K562 (cell line): ENCODE data around the gene BACE1. TPM values are rescaled to one million over a fixed set of nuclear protein-coding genes. Genes with fewer than 3 reads are reported as not detected.
A peak's percentile ranks its signal among the peaks of the same experiment; 100 is the strongest.

Experiments
- ATAC-seq: fragments of 200-7000 bp; cut with Tn5 transposase; 3 replicates; pipeline ENCODE4 v1.9.1; 2020; ENCODE audit warnings: moderate library complexity
- BruUV-seq: library from RNA; stranded (reverse); fragments of 400-500 nt; replicated peaks from 2 replicates; lab custom pipeline; 2021; lab: Mats Ljungman, UMichigan
- CTCF ChIA-PET: fragments of 300-600 bp; formaldehyde crosslinking; extraction: SDS; loops from one replicate; lab custom pipeline; 2021; ENCODE audit warnings: low intra/inter-chr PET ratio; lab: Yijun Ruan, JAX
- POLR2A ChIA-PET: fragments of 300-600, 350-650 bp; sonication (Branson Sonifier 250); formaldehyde crosslinking; extraction: SDS; loops from one replicate; lab custom pipeline; 2021; ENCODE audit warnings: antibody characterized with exemption, inconsistent platforms; lab: Yijun Ruan, JAX
- DNase-seq, 4 experiments: peaks; one replicate each; pipeline versions ENCODE4 v3.0.0 to v3.0.0-alpha.2; 2011 to 2018; ENCODE audit warnings: low spot score in 3 of 4, mixed read lengths in 3 of 4; ENCODE audit errors: extremely low read depth in 1 of 4
- FAIRE-seq: peaks from 2 replicates; lab custom pipeline; 2011; peaks lifted over from hg19 to GRCh38; lab: Jason Lieb, UNC
- H2AFZ ChIP-seq: 2 replicates; pipeline ENCODE4 v1.6.0; 2011; ENCODE audit warnings: low read depth, low read length, control low read depth, inconsistent platforms
- H3K27ac ChIP-seq: fragments of 200-600 bp; 3 replicates; pipeline ENCODE4 v1.8.0; 2011; ENCODE audit warnings: low read depth, mild to moderate bottlenecking, control low read depth, inconsistent platforms, low read length, moderate library complexity, mixed read lengths; ENCODE audit errors: extremely low read depth
- H3K27me3 ChIP-seq, 2 experiments: fragments of 300-600 bp in 1 of 2; 2 replicates in 1 of 2; 3 replicates in 1 of 2; pipeline versions ENCODE4 v1.6.0 to v1.8.0; 2011; ENCODE audit warnings: inconsistent platforms in 2 of 2, low read length in 2 of 2, mild to moderate bottlenecking in 1 of 2, mixed read lengths in 1 of 2, moderate library complexity in 1 of 2; ENCODE audit not compliant: control insufficient read depth in 2 of 2, insufficient read depth in 2 of 2
- H3K36me3 ChIP-seq: fragments of 300-600 bp; 3 replicates; pipeline ENCODE4 v1.8.0; 2011; ENCODE audit warnings: mild to moderate bottlenecking, low read length, inconsistent platforms; ENCODE audit not compliant: control insufficient read depth, insufficient read depth
- H3K4me1 ChIP-seq, 2 experiments: fragments of 200-600 bp in 1 of 2; replicated peaks in 1 of 2; 2 replicates in 1 of 2; 3 replicates in 1 of 2; pipeline versions ENCODE4 v1.5.1 to v1.8.0; 2011; ENCODE audit warnings: inconsistent platforms in 2 of 2, low read length in 2 of 2, mild to moderate bottlenecking in 1 of 2, mixed read lengths in 1 of 2, moderate library complexity in 1 of 2; ENCODE audit not compliant: control insufficient read depth in 2 of 2, insufficient read depth in 2 of 2
- H3K4me2 ChIP-seq: 2 replicates; pipeline ENCODE4 v1.6.1; 2011; ENCODE audit warnings: low read length, control low read depth, inconsistent platforms, mixed read lengths; ENCODE audit not compliant: insufficient read depth
- H3K4me3 ChIP-seq: fragments of 200-600 bp; sonication (generic), shearing (Covaris generic); 2 replicates; pipeline ENCODE4 v1.5.1; 2016; ENCODE audit warnings: control low read depth, inconsistent platforms
- H3K79me2 ChIP-seq: fragments of 200-600 bp; 3 replicates; pipeline ENCODE4 v1.8.0; 2011; ENCODE audit warnings: low read length, inconsistent platforms; ENCODE audit not compliant: control insufficient read depth, insufficient read depth
- H3K9ac ChIP-seq, 2 experiments: 2 replicates each; pipeline versions ENCODE4 v1.6.0 to v1.6.1; 2011; ENCODE audit warnings: low read depth in 2 of 2, low read length in 2 of 2, control low read depth in 1 of 2, inconsistent platforms in 1 of 2, mild to moderate bottlenecking in 1 of 2, mixed read lengths in 1 of 2; ENCODE audit not compliant: insufficient read depth in 1 of 2
- H3K9me1 ChIP-seq: one replicate; pipeline ENCODE4 v1.6.0; 2011; ENCODE audit warnings: inconsistent platforms, mild to moderate bottlenecking, low read length, moderate library complexity; ENCODE audit not compliant: control insufficient read depth, insufficient read depth
- H3K9me3 ChIP-seq: replicated peaks from 2 replicates; pipeline ENCODE4 v1.5.1; 2011; ENCODE audit warnings: low read depth, low read length, inconsistent platforms; ENCODE audit not compliant: control insufficient read depth, insufficient read depth
- H4K20me1 ChIP-seq: replicated peaks from 2 replicates; pipeline ENCODE4 v1.6.1; 2011; ENCODE audit warnings: low read length, inconsistent platforms, mixed read lengths; ENCODE audit not compliant: control insufficient read depth, insufficient read depth
- ARID1B ChIP-seq: fragments of 450-650 bp; IDR thresholded peaks from 2 replicates; pipeline ENCODE4 v1.6.1; 2016; ENCODE audit warnings: antibody characterized with exemption, mild to moderate bottlenecking, inconsistent platforms
- CBFA2T3 ChIP-seq: fragments of 450-650 bp; IDR thresholded peaks from 2 replicates; pipeline ENCODE4 v1.6.1; 2017
- CXXC5 ChIP-seq: fragments of 250-450 bp; sonication (Bioruptor Pico); IDR thresholded peaks from 2 replicates; pipeline ENCODE4 v1.8.0; 2022; ENCODE audit warnings: inconsistent platforms, mild to moderate bottlenecking, moderate library complexity
- FOXA3 ChIP-seq, 2 experiments: fragments of 450-650 bp in 1 of 2; sonication (generic) in 1 of 2; formaldehyde crosslinking; IDR thresholded peaks in 1 of 2; conservative IDR thresholded peaks in 1 of 2; 2 replicates each; pipeline versions ENCODE4 v1.4.0 to v1.8.0; 2020 to 2022; ENCODE audit warnings: mild to moderate bottlenecking in 2 of 2, missing genetic modification reagents in 1 of 2
- GTF2E2 ChIP-seq: fragments of 200-800 bp; sonication (Bioruptor generic); IDR thresholded peaks from 2 replicates; pipeline ENCODE4 v1.6.1; 2016; ENCODE audit warnings: missing genetic modification characterization, missing compliant biosample characterization
- JUNB ChIP-seq: fragments of 450-650 bp; formaldehyde crosslinking; conservative IDR thresholded peaks from 2 replicates; pipeline ENCODE4 v1.4.0; 2020; ENCODE audit warnings: mild to moderate bottlenecking
- KAT2B ChIP-seq: IDR thresholded peaks from one replicate; pipeline ENCODE4 v1.6.1; 2012; ENCODE audit warnings: low read depth, mild to moderate bottlenecking, control low read depth, inconsistent platforms, low read length, moderate library complexity
- RNF2 ChIP-seq: sonication (generic); IDR thresholded peaks from 2 replicates; pipeline ENCODE4 v1.6.1; 2016
- WGBS: fragments of 100-300 bp; shearing (Covaris generic); methylation state at CpG from one replicate; pipeline ENCODE4 v1.1.6; 2016; ENCODE audit warnings: low coverage, mixed read lengths; ENCODE audit not compliant: insufficient coverage; ENCODE audit errors: missing lambda C conversion rate; 5-methylcytosine and 5-hydroxymethylcytosine counted together
- in situ Hi-C: fragments of 300-500 bp; cut with MboI; formaldehyde crosslinking; loops from 4 replicates; pipeline ENCODE4 v1.15.0; 2018; ENCODE audit warnings: inconsistent platforms, mixed read lengths
- intact Hi-C: fragments of 100-400 bp; cut with micrococcal nuclease; formaldehyde crosslinking; loops from 2 replicates; pipeline ENCODE4 v1.14.2; 2022
- polyA plus RNA-seq, 8 experiments: library from polyadenylated mRNA; depleted of rRNA in 4 of 8; stranded (reverse) in 5 of 8; unstranded in 3 of 8; fragments of >200 nt; fragmentation: Nextera tagmentation in 2 of 8; fragmentation: Illumina TruSeq in 1 of 8; extraction: Ambion mirVana in 2 of 8; extraction: Trizol in 1 of 8; gene quantifications; 2 replicates each; pipeline versions ENCODE4 v1.2.1 to v1.2.3, GENCODE V29; 2011 to 2014; ENCODE audit warnings: inconsistent platforms in 1 of 8, missing spikeins in 1 of 8
- total RNA-seq, 7 experiments: library from RNA; depleted of rRNA in 6 of 7; stranded (reverse); fragments of >200 nt in 6 of 7; fragmentation: Illumina TruSeq in 2 of 7; extraction: Trizol in 2 of 7; gene quantifications; 2 replicates each; pipeline versions ENCODE4 v1.2.1 to v1.2.3, GENCODE V29; 2011 to 2021; ENCODE audit warnings: low replicate concordance in 1 of 7
- TF ChIP-seq, protein P1 (sequence below): fragments of 250-450 bp; sonication (Bioruptor Pico); IDR thresholded peaks from 2 replicates; pipeline ENCODE4 v1.5.0; 2022; ENCODE audit warnings: mild to moderate bottlenecking
- TF ChIP-seq, protein P2 (sequence below), 2 experiments: fragments of 450-650 bp; conservative IDR thresholded peaks; 2 replicates each; pipeline ENCODE4 v1.6.1; 2017; ENCODE audit warnings: mild to moderate bottlenecking in 2 of 2, moderate library complexity in 2 of 2

The BACE1 gene
- total and polyA plus RNA-seq, 9 of the 15 experiments (the other 6 are each of a cell fraction or from before 2014, with no cell fraction given) = 0.01 to 0.25 (median 0.16) TPM; not detected in 5

DNA sequence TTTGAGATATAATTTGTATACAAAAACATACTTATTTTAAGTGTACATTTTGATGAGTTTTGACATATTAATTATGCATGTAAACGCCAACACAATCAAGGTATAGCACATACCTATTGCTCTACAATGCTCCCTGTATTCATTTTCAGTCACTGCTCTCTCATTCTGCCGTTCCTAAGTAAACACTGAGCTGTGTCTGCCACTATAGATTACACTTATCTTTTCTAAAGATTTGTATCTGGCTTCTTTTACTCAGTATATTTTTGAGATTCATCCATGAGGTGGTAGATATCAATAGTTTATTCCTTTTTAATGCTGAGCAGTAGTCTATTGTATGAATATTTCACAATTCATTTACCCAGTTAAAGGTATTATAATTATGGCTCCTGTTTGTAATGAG is 50.3 kb downstream of the BACE1 start:
- in situ Hi-C loops = no loop called here
- 39% methylated on average over 2 of the region's 2 CpGs for WGBS
- no peaks in the 10 kb centered on the region for H3K9me3 ChIP-seq
- POLR2A ChIA-PET = interaction anchor here (0.6 kb wide), 1 partner anchor 68 kb away, joined by 3 read pairs; no protein-coding TSS in a partner anchor
- TF ChIP-seq GTF2E2 (no peak), JUNB (no peak), CXXC5 (CRISPR knock-in tag) (no peak), FOXA3 (CRISPR knock-in tag; conservative IDR thresholded peaks at IDR 0.05 in 1 of 2, IDR thresholded peaks at IDR 0.05 in 1 of 2) (peak in 1 of 2 experiments; percentile 67; a peak in 2 of 4 replicates), RNF2 (no peak), ARID1B (0 out of 2 replicates have a peak, but pooled peaks have one; percentile 40), KAT2B (no peak), CBFA2T3 (0 out of 2 replicates have a peak, but pooled peaks have one; percentile 30)
- TF ChIP-seq, protein P1, sequence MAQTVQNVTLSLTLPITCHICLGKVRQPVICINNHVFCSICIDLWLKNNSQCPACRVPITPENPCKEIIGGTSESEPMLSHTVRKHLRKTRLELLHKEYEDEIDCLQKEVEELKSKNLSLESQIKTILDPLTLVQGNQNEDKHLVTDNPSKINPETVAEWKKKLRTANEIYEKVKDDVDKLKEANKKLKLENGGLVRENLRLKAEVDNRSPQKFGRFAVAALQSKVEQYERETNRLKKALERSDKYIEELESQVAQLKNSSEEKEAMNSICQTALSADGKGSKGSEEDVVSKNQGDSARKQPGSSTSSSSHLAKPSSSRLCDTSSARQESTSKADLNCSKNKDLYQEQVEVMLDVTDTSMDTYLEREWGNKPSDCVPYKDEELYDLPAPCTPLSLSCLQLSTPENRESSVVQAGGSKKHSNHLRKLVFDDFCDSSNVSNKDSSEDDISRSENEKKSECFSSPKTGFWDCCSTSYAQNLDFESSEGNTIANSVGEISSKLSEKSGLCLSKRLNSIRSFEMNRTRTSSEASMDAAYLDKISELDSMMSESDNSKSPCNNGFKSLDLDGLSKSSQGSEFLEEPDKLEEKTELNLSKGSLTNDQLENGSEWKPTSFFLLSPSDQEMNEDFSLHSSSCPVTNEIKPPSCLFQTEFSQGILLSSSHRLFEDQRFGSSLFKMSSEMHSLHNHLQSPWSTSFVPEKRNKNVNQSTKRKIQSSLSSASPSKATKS (CRISPR knock-in tag) = no peak
- TF ChIP-seq, protein P2, sequence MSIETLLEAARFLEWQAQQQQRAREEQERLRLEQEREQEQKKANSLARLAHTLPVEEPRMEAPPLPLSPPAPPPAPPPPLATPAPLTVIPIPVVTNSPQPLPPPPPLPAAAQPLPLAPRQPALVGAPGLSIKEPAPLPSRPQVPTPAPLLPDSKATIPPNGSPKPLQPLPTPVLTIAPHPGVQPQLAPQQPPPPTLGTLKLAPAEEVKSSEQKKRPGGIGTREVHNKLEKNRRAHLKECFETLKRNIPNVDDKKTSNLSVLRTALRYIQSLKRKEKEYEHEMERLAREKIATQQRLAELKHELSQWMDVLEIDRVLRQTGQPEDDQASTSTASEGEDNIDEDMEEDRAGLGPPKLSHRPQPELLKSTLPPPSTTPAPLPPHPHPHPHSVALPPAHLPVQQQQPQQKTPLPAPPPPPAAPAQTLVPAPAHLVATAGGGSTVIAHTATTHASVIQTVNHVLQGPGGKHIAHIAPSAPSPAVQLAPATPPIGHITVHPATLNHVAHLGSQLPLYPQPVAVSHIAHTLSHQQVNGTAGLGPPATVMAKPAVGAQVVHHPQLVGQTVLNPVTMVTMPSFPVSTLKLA (conservative IDR thresholded peaks at IDR 0.05) = no peak
- TF ChIP-seq, all 486 proteins: peak for 3
- no TSS peak for BruUV-seq
- H3K79me2 ChIP-seq = no peaks in the 10 kb centered on the region
- FAIRE-seq = no peak
- no peak overlapping the region for H3K4me2 ChIP-seq
- no peak for ATAC-seq
- CTCF ChIA-PET = no interaction called here
- H3K36me3 ChIP-seq = 0 out of 3 replicates have a peak, but pooled peaks cover 3% of the 10 kb centered on the region
- H3K4me3 ChIP-seq = no peak overlapping the region
- intact Hi-C loops = no loop called here
- no peaks in the 10 kb centered on the region for H3K9me1 ChIP-seq
- no peak overlapping the region for H2AFZ ChIP-seq
- H3K9ac ChIP-seq = no peak overlapping the region
- H3K4me1 ChIP-seq = no peaks in the 10 kb centered on the region; a peak in 1 of 5 replicates
- H3K27ac ChIP-seq = no peak overlapping the region
- no peaks in the 10 kb centered on the region for H3K27me3 ChIP-seq
- H4K20me1 ChIP-seq = no peaks in the 10 kb centered on the region
- no peak for DNase-seq
